Bronchial epithelial cell (primary cell): ENCODE data around the gene IQGAP3. TPM values are rescaled to one million over a fixed set of nuclear protein-coding genes. Genes with fewer than 3 reads are reported as not detected.

ENCODE experiments used
- DNase-seq: peaks from one replicate; pipeline ENCODE4 v3.0.0-alpha.2; 2010; ENCODE audit warnings: low read depth
- FAIRE-seq: peaks from 2 replicates; lab custom pipeline; 2011; peaks lifted over from hg19 to GRCh38; lab: Jason Lieb, UNC
- H3K27me3 ChIP-seq: 2 replicates; pipeline ENCODE4 v1.5.1; 2011; ENCODE audit warnings: low read length; ENCODE audit not compliant: control insufficient read depth, insufficient read depth
- H3K36me3 ChIP-seq: 2 replicates; pipeline ENCODE4 v1.5.1; 2011; ENCODE audit warnings: low read length; ENCODE audit not compliant: control insufficient read depth, insufficient read depth
- H3K4me3 ChIP-seq: 2 replicates; pipeline ENCODE4 v1.5.1; 2011; ENCODE audit warnings: mild to moderate bottlenecking, low read depth, low read length, control low read depth
- total RNA-seq: library from RNA; depleted of rRNA; stranded (reverse); fragments of >200 nt; gene quantifications from 2 replicates; pipeline ENCODE4 v1.2.1, GENCODE V29; 2014
- TF ChIP-seq, protein P1 (sequence below): IDR thresholded peaks from 2 replicates; pipeline ENCODE4 v1.5.1; 2011; ENCODE audit warnings: mild to moderate bottlenecking, moderate library complexity, low read length, control low read depth, inconsistent platforms; ENCODE audit not compliant: insufficient read depth, severe bottlenecking

Gene IQGAP3
- total RNA-seq, 1 donor from 2014 or later: 0.53 TPM

DNA sequence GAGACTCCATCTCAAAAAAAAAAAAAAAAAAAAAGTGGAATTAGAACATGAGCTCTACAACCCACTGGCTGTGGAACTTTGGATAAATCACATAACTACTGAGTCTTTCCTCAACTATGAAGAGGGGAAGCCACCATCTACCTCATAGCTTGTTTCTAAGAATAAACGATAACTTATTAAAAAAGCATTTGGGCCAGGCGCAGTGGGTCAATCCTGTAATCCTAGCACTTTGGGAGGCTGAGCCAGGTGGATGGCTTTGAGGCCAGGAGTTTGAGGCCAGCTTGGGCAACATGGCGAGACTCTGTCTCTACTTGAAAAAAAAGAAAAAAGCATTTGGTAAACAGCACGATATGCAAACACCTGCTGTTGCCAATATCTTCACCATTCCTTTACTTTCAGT, 40.0 kb downstream of the IQGAP3 start:
- Histone ChIP-seq H3K4me3 (no peak overlapping the region), H3K27me3 (no peaks in the 10 kb centered on the region), H3K36me3 (peaks cover 4% of the 10 kb centered on the region)
- FAIRE-seq (no peak), DNase-seq (no peak)
- TF ChIP-seq, protein P1, sequence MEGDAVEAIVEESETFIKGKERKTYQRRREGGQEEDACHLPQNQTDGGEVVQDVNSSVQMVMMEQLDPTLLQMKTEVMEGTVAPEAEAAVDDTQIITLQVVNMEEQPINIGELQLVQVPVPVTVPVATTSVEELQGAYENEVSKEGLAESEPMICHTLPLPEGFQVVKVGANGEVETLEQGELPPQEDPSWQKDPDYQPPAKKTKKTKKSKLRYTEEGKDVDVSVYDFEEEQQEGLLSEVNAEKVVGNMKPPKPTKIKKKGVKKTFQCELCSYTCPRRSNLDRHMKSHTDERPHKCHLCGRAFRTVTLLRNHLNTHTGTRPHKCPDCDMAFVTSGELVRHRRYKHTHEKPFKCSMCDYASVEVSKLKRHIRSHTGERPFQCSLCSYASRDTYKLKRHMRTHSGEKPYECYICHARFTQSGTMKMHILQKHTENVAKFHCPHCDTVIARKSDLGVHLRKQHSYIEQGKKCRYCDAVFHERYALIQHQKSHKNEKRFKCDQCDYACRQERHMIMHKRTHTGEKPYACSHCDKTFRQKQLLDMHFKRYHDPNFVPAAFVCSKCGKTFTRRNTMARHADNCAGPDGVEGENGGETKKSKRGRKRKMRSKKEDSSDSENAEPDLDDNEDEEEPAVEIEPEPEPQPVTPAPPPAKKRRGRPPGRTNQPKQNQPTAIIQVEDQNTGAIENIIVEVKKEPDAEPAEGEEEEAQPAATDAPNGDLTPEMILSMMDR: no peak

DNA sequence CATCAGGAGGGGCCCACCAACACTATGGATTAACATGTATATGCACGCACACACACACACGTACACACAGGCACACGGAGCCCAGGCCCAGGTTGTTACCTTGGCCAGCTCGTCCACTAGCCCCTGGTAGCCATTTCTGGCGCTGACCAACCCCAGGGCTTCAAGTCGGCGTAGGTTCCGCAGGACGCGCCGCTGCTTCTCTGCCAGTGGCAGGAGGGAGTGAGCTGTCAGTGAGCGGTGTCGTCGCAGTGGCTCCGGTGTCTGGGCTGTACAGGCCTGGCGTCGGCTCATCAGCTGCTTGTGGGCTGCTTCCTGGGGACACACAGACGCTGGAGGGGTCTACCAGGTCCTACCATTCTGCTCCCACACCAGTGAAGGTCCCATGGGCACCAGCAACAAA, 42.4 kb downstream of the IQGAP3 start:
- no peaks in the 10 kb centered on the region for H3K27me3 ChIP-seq
- no peak for DNase-seq
- TF ChIP-seq, protein P1: no peak
- FAIRE-seq: no peak
- no peak overlapping the region for H3K4me3 ChIP-seq
- peaks cover 4% of the 10 kb centered on the region for H3K36me3 ChIP-seq

DNA sequence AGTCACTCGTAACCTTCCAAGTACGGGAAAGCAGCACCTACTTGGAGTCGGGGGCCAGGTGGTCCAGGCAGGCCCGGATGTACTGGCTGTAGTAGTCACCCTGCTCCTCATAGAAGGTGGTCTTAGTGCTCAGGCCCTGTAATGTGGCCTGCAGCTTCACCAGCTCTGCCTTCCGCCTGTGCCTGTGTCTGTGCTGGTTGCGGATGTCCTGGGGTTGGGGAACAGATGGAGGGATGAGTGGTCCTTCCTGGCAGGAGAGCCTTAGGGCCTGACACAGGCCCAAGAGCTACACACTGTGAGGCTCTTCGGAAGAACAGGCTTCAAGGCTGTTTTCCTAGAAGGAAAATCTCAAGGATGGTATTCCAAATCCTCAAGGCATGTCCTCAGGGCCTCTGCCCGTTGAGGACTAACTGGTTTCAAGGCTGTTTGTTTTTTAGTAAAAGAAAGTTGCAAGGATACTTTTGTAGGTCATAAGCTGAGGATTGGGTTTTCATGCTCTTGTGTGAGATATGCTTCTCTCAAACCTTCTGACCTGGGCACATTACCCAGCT, 43.4 kb downstream of the IQGAP3 start:
- Histone ChIP-seq H3K4me3 (no peak overlapping the region), H3K27me3 (no peaks in the 10 kb centered on the region), H3K36me3 (peaks cover 4% of the 10 kb centered on the region)
- no peak for FAIRE-seq
- no peak for DNase-seq
- TF ChIP-seq, protein P1: no peak

GRCh38 chr1:156528231-156528630, 44.1 kb downstream of the IQGAP3 start:
- Histone ChIP-seq H3K36me3 (peaks cover 3% of the 10 kb centered on the region), H3K27me3 (no peaks in the 10 kb centered on the region), H3K4me3 (no peak overlapping the region)
- TF ChIP-seq, protein P1: no peak
- DNase-seq: no peak
- no peak for FAIRE-seq

DNA sequence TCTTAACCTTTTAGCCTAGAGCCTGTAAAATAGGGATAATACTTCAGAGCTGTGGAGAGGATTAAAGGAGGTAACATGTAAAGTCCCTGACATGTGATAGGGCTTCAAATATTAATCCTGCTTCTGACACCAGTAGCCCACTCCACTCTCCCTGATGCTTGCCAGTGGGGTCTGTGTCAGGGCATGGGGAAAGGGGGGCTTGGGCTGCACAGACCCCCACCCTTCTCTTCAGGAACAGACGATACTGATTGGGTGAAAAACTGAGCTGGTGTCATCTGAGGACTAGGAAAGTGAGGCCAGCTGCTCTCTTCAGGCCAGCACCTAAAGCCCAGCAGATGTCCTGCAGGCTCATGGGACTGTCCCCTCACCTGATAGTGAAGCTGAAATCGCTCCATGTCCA, 44.8 kb downstream of the IQGAP3 start:
- H3K27me3 ChIP-seq: no peaks in the 10 kb centered on the region
- H3K36me3 ChIP-seq: peaks cover 3% of the 10 kb centered on the region
- DNase-seq (no peak), FAIRE-seq (no peak)
- TF ChIP-seq, protein P1: no peak
- no peak overlapping the region for H3K4me3 ChIP-seq
